Measurements from ENCODE around the gene DNAH6. TPM values are rescaled to one million over a fixed set of nuclear protein-coding genes. Genes with fewer than 3 reads are reported as not detected.

DNAH6 gene
- polyA plus RNA-seq, 2 of the 4 experiments (the other 2 are of a cell fraction): 0.13 to 0.32 TPM

- no peak overlapping the region for H3K27ac ChIP-seq
- ChIA-PET CTCF (interaction anchor here (0.6 kb wide), 1 partner anchor 259 kb away, joined by 3 read pairs; no protein-coding TSS in a partner anchor), POLR2A (no interaction called here)
- FAIRE-seq (no peak), DNase-seq (ENCODE audit: low read depth in 1 of 2, low spot score in 1 of 2) (no peak), ATAC-seq (no peak)
- no peaks in the 10 kb centered on the region for H3K4me1 ChIP-seq
- no peaks in the 10 kb centered on the region for H3K9me3 ChIP-seq
- TF ChIP-seq BCL3 (IDR thresholded peaks at IDR 0.05): no peak
- TF ChIP-seq PHF8 (IDR thresholded peaks at IDR 0.05; ENCODE audit: borderline replicate concordance, low read depth): no peak
- no peak for TF ChIP-seq TFCP2L1 (CRISPR knock-in tag; IDR thresholded peaks at IDR 0.05)
- TF ChIP-seq HOXB13 (CRISPR knock-in tag; IDR thresholded peaks at IDR 0.05; ENCODE audit: low read depth): no peak
- no peak for TF ChIP-seq PBX3 (IDR thresholded peaks at IDR 0.05)
- TF ChIP-seq MAZ (IDR thresholded peaks at IDR 0.05; ENCODE audit: borderline replicate concordance, low read depth, low read length): no peak
- no peak for TF ChIP-seq NPAS2 (CRISPR knock-in tag; IDR thresholded peaks at IDR 0.05; ENCODE audit: borderline replicate concordance)
- no peak for TF ChIP-seq EHF (CRISPR knock-in tag; IDR thresholded peaks at IDR 0.05)
- no peak for TF ChIP-seq NR3C1 (IDR thresholded peaks at IDR 0.05)
- TF ChIP-seq ZSCAN20 (CRISPR knock-in tag; IDR thresholded peaks at IDR 0.05): no peak
- TF ChIP-seq TP53 (CRISPR knock-in tag; IDR thresholded peaks at IDR 0.05): no peak
- no peak for TF ChIP-seq RNF2 (IDR thresholded peaks at IDR 0.05; ENCODE audit: borderline replicate concordance, low read depth)
- no peak for TF ChIP-seq NFE2L2 (conservative IDR thresholded peaks at IDR 0.05; ENCODE audit: low read length)
- no peak for TF ChIP-seq KDM1A (IDR thresholded peaks at IDR 0.05; ENCODE audit: low read depth)
- TF ChIP-seq RAD21 (conservative IDR thresholded peaks at IDR 0.05 in 1 of 2, IDR thresholded peaks at IDR 0.05 in 1 of 2): no peak
- H3K4me2 ChIP-seq: no peak overlapping the region
- H3K4me3 ChIP-seq: no peak overlapping the region
- WGBS (ENCODE audit: missing lambda C conversion rate): 18% methylated on average over 2 of the region's 2 CpGs
Measured at GRCh38 chr2:84678214-84678613, 161.9 kb downstream of the DNAH6 start.

- peaks cover 18% of the 10 kb centered on the region; the same call in 1 of the 3 replicates for H3K4me1 ChIP-seq
- no peak; a peak in 1 of 6 replicates for ATAC-seq
- no peaks in the 10 kb centered on the region for H3K9me3 ChIP-seq
- POLR2A ChIA-PET: no interaction called here
- CTCF ChIA-PET: interaction anchor here (1.2 kb wide), 1 partner anchor 59 kb away, joined by 3 read pairs; no protein-coding TSS in a partner anchor
- no peak overlapping the region for H3K4me3 ChIP-seq
- peak overlapping the region; percentile 18; the same call in 2 of the 3 replicates for H3K4me2 ChIP-seq
- WGBS (ENCODE audit: missing lambda C conversion rate): 37% methylated on average over 5 of the region's 5 CpGs
- TF ChIP-seq POLR2A (IDR thresholded peaks at IDR 0.05; ENCODE audit: low read length) (no peak), SMC3 (IDR thresholded peaks at IDR 0.05) (no peak), EHF (CRISPR knock-in tag; IDR thresholded peaks at IDR 0.05) (no peak), KDM1A (IDR thresholded peaks at IDR 0.05; ENCODE audit: low read depth) (no peak), BCL3 (IDR thresholded peaks at IDR 0.05) (no peak), HOXA7 (CRISPR knock-in tag; IDR thresholded peaks at IDR 0.05) (no peak), USF2 (IDR thresholded peaks at IDR 0.05) (no peak), ZSCAN20 (CRISPR knock-in tag; IDR thresholded peaks at IDR 0.05) (no peak), POLR2AphosphoS2 (conservative IDR thresholded peaks at IDR 0.05; ENCODE audit: low read length) (no peak), RNF2 (IDR thresholded peaks at IDR 0.05; ENCODE audit: borderline replicate concordance, low read depth) (no peak), HMGXB4 (CRISPR knock-in tag; IDR thresholded peaks at IDR 0.05; ENCODE audit: borderline replicate concordance) (no peak), ELK1 (IDR thresholded peaks at IDR 0.05; ENCODE audit: low read depth, low read length) (no peak), JUNB (IDR thresholded peaks at IDR 0.05) (no peak), NPAS2 (CRISPR knock-in tag; IDR thresholded peaks at IDR 0.05; ENCODE audit: borderline replicate concordance) (no peak)
- no peak for FAIRE-seq
- peak in 1 of 2 experiments; percentile 27 for DNase-seq (ENCODE audit: low read depth in 1 of 2, low spot score in 1 of 2)
- H3K27ac ChIP-seq: no peak overlapping the region
Measured at GRCh38 chr2:84686783-84687476, 170.6 kb downstream of the DNAH6 start.

All from A549 (cell line).